Measurements from ENCODE around the gene RASL10B.

Gene RASL10B

GRCh38 chr17:35764123-35764991, 32.9 kb downstream of the RASL10B start:
- peak in 50 of 51 donors; percentile 19 to 92 (median 69) for DNase-seq

- no peak for DNase-seq
These were observed 33.8 kb downstream of the RASL10B start for GRCh38 chr17:35765086-35765710.

- DNase-seq = peak in 1 of 51 donors; percentile 98
These were observed 34.5 kb downstream of the RASL10B start for GRCh38 chr17:35765756-35766488.

GRCh38 chr17:35766489-35766877, 35.0 kb downstream of the RASL10B start:
- no peak for DNase-seq

- peak in 8 of 51 donors; percentile 7 to 34 (median 18) for DNase-seq
These were observed 35.6 kb downstream of the RASL10B start for GRCh38 chr17:35766903-35767510.

- no peak for DNase-seq
These were observed 37.4 kb downstream of the RASL10B start for GRCh38 chr17:35768797-35769196.

GRCh38 chr17:35769895-35770486, 38.6 kb downstream of the RASL10B start:
- DNase-seq = no peak

GRCh38 chr17:35773129-35773528, 41.7 kb downstream of the RASL10B start:
- DNase-seq = no peak

- DNase-seq = peak in 1 of 51 donors; percentile 46
These were observed 42.4 kb downstream of the RASL10B start for GRCh38 chr17:35773679-35774425.

GRCh38 chr17:35774499-35774898, 43.1 kb downstream of the RASL10B start:
- peak in 31 of 51 donors; percentile 7 to 68 (median 47) for DNase-seq

- DNase-seq = peak in 5 of 51 donors; percentile 9 to 21 (median 13)
These were observed 43.6 kb downstream of the RASL10B start for GRCh38 chr17:35775039-35775438.

GRCh38 chr17:35775583-35775982, 44.1 kb downstream of the RASL10B start:
- DNase-seq = no peak

- no peak for DNase-seq
These were observed 47.3 kb downstream of the RASL10B start for GRCh38 chr17:35778641-35779196.

GRCh38 chr17:35780950-35781349, 49.5 kb downstream of the RASL10B start:
- DNase-seq = no peak

GRCh38 chr17:35784895-35785294, 53.5 kb downstream of the RASL10B start:
- no peak for DNase-seq

GRCh38 chr17:35786941-35787432, 55.5 kb downstream of the RASL10B start:
- no peak for DNase-seq

GRCh38 chr17:35788477-35789368, 57.3 kb downstream of the RASL10B start:
- DNase-seq = peak in 4 of 51 donors; percentile 11 to 53 (median 25)

- DNase-seq = no peak
These were observed 59.4 kb downstream of the RASL10B start for GRCh38 chr17:35790841-35791240.
